NCI-H146 treated with DMSO at 0.1 percent for 48 hours (cell line): ENCODE data around the gene ATXN7L2.
A peak's percentile ranks its signal among the peaks of the same experiment; 100 is the strongest.

ENCODE experiments used
- DNase-seq: peaks from one replicate; lab custom pipeline; 2025; ENCODE audit not compliant: unreplicated experiment; lab: John Stamatoyannopoulos, UW

Gene ATXN7L2

DNA sequence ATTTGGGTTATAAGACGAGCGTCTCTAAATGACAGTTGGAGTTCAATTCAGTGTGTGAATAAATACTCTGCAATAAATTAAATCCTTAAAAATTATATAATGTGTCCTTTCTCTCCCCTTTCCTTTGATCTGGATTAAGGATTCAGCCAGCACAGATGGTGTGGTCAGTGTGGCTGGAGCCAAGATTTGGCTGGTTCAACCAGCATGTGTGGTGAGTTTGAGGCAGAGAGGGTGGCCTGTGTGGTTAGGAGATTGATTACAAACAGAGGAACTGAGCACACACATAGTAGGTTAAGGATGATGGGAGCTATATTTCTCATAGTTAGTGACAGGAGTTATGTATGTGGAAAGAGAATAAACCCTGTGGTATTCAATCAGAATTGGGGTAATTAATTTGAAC lies 40.0 kb downstream of the ATXN7L2 start:
- DNase-seq, result no peak

DNA sequence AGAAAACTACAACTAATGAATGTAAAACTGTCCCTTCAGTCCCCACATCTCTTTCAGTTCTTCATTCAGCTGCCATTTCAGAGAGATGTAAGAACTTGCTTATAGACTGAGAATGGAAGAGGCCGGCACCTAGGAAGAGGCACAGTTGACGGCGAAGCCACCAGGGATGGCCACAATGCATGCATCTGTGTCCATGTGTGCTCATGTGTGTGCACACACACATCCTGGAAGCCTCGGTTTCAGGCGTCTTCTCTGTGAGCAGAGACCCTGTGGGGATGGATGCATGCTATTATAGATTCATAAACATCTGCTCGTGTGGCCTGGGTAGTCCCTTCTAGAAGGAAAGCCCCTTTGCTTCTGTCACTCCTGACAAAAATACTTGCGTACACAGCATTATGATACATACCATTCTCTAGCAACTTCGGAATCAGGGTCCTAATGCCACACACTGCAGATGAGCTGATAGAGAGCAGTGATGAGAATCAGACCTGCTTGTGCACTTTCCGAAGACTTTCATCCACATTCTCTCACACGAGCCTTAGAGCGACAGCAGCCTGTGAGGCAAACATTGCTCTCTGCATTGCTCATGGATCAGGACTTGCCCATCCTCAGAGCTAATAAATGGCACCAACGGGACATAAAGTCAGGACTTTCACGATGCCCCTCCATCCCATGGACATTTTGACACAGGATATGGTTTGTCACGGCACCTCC lies 43.5 kb downstream of the ATXN7L2 start:
- no peak for DNase-seq

DNA sequence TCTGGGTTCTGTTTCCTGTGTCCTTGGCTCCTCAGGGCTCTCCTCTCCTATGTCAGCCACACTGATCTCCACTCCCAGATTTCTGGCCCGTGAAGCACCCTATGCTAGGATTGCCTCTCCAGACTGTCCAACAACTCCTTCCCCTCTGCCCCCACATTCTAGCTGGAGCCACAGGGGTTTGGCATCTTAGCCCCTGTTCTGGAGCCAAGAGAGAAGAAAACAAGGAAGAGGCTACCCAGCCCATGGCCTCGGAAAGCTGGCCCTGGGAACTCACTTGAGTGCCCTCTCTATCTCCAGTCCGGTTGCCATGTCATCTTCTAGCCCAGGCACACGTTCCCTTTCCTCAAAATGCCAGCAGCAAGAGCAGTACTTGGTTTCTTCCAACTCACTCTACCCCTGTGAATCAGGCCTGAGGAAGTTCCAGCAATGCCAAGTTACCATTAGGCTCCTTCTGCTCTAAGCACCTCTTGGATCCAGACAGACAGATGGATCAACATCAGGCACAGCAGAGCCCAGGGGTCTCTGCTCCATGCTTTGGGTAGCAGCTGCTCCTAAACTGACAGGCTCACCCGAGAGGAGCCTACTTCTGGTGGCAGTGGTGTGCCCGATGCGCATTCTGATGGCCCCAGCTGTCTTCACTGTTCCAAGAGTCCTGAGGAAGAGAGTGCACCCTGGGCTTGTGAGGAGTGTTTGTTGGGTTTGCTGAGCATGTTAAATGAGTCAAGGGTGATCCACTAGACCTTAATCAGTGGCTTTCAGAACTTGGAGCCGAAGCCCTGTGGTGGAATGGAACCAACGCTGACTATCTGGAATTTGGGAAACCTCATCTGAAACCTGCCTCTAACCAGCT lies 44.4 kb downstream of the ATXN7L2 start:
- DNase-seq, result no peak

DNA sequence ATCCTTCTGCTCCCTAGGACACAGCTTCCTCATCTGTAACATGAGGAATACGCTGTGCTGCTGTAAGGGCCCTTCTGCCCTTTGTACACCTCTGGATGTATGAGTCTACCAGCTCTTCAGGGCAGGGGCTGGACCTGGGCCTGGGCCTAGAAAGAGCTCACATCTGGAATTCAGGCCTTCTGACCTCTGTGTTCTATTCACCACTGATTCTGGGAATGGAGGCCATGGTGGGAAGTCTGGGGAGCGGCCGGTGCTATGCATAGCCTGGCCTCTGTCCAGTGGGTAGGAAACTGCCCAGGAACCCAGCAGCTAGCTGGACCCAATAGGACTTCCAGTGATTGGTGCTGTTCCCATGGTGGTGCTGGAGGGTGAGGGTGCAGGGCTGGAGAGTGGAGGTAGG lies 45.0 kb downstream of the ATXN7L2 start:
- no peak for DNase-seq

DNA sequence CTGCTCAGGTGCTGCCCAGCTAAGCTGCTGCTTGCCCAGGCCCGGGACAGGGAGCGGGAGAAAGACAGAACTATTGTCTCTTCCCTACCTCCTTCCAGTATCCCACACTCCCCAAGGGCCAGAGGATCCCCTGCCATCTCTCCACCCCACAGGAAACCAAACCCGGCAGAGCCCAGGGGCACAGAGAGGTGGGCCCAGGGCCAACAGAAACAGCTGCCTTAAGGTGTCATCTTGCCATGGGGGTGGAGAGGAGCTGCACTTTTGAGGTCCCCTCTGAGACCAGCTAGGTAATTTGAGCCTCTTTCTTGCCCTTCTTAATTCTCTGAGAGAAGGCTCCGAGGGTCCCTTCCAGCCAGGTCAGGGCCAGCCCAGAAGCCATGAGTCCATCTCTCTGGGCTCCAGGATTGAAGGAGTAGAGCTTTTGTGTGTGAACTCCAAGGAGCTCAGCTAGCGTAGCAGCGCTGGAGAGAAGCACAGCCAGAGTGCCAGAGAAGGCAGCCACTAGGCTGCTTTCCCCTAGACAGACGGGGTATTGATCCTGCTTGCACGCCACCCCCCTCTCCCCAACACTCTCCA lies 46.3 kb downstream of the ATXN7L2 start:
- no peak for DNase-seq

DNA sequence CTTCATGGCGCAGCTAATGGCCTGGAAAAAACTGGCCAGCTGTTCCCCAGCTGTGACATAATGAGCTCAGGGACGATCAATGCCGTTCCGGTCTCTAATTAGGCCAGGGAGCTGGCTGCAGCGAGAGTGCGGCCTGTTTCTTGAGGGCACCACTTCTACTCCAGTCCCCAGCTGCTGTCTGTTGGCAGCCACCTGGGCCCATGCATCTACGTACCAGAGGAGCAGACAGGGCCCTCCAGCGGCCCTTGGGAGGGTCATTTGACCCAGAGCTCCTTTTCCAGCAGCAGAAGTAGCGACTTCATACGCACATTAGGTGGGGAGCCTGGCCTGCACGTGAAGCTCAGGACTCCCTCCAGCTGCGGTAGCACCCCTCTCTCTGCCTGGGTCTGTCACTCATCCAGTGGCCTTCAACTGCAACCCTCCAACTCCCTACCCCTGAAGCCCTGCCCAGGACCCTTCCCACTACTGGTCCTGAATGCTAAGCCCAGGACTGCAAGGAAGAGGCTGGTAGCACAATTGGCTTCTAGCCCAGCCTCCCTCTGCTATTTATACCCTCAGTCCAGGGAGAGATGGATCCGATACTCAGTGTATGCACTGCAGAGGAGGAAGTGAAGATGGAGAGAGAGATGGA lies 46.9 kb downstream of the ATXN7L2 start:
- DNase-seq, result no peak

DNA sequence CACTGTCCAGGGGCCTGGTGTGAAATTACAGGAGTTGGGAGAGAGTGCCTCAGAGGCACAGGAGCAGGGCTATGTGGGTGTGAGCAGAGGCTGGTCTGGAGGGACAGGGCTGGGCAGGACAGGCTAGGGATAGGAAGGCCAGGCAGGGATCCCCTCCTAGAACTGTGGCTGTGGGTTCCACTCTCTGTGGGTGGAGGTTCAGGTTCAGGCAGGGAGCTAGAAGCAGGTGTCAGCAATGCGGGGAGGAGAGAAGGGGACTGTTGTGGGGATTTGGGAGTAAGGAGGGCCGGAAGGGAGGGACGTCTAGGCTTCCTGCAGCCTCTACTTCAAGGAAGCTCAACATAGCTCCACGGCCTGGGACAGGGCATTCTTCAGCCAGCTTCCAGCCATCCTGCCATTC lies 47.7 kb downstream of the ATXN7L2 start:
- no peak for DNase-seq

DNA sequence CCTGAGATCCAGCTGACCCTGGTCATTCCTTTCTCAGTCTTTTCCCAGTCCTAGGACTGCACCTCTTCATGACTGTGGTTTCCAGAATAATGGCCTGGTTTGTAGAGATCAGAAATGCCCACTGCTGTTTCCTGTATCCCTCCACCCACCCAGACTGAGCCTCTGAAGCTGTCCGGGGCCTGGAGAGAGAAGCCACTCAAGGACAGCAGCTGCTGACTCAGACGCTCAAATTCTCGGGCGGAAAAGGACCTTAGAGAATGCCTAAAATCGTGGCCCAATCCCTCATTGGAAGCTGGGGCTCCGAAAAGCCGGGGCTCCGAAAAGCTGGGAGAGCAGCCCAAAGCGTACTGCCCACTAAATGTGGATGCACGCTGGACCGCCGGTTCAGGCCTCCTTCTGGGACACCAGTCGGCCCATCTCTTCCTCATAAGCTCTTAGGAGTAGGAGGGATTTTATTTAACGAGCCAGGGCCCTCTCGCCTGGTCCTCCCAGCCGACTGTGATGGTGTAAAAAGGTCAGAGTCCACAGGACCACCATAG lies 48.2 kb downstream of the ATXN7L2 start:
- no peak for DNase-seq

DNA sequence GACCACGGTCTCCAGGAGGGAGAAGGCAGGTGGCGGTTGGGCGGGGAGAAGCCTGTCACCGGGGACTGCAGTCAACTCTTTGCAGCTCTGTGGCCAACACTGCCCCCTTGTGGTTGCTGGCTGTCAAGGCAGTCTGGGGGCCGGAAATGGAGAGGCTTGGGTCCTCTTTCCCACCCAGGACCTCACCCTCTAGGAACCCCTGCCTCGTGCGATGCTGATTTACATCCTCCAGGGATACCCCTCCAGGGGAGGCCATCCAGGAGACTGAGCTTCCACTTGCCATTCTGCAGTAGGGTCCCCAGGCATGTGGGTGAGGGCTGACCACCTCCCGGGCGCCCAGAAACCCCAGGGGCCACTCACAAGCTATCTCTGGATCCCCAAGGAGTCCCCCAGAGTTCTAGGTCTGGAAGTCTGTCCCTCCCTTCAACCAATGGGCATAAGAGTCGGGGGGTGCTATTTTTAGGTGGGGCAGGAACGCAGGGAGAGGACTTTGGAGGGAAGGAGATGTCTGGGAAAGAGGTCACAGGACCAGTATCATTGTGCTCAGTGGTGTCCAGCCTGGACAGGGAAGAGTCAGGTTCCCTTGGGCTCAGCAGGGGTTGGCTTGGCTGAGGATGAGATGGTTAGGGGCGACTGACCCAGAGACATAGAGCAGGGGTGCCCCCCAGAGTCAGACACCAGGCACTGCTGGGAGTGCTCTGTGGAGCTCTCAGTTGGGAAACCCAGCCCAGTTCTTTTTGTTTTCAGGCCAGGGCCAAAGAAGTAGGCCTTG lies 48.8 kb downstream of the ATXN7L2 start:
- peak; percentile 57 for DNase-seq

DNA sequence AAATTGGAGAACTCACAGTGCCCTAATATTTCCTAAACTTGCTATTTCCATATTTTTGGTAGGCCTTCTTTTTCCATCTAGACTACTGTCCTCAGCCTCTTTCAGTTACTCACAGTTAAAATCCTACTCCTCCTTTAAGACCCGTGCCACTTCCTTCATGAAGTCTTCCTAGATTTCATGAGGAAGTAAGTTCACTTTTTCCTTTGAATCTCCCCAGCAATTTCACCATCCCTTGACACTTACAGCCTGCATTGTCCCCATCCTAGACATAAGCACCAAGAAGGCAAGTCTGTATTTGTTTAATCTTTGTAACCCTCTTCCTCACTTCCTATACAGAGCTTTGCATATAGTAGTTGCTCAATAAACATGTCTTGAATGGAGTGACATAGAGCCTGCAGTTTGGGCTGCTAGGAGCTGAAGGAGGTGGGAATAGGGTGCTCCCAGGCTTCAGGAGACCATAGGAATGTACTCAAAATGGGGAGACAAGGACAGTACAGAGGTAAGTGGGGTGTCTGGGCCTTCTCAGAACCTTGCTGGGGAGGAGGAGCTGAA lies 50.7 kb downstream of the ATXN7L2 start:
- DNase-seq, result no peak

DNA sequence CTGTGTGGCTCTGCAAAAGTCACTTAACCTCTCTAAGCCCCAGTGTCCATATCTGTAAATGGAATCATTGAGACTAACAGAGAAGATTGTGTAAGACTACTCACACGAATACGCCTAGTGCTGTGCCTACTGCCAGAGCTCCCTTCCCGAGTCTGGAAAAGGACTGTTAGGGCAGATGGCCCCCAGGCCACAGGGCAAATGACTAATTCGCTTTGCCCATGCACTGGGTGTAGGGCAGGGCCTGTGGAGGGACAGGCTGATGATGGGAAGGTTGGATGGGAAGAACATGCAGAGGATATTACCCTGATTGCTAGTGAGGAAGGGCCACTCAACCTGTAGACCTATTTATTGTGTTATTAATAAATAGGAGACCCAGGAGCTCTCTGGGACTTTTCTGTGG lies 51.8 kb downstream of the ATXN7L2 start:
- no peak for DNase-seq

DNA sequence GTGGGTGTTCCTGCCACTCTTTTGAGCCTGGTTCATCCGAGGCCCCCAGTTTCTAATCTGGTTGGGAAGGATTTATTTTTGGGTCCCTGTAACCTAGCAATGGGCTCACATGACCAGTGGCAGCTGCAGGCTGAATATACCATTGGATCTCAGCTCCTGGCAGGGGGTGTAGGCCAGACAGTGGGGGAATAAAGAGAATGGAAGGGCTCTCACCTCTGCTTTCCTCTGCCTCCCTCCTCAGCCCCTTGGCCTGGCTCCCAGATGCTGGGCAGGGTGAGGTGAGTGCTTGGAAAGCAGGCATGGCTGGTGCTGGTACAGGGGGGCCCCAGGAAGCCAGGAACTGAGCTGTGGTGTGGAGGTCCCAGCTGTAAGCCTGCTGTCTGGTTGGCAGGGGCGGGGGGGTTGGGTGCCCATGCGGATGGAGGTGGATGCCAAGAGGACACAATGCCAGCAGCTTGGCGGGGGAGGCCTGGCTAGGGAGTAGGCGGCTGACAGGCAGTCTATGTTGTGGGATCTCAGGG lies 52.3 kb downstream of the ATXN7L2 start:
- DNase-seq, result no peak

DNA sequence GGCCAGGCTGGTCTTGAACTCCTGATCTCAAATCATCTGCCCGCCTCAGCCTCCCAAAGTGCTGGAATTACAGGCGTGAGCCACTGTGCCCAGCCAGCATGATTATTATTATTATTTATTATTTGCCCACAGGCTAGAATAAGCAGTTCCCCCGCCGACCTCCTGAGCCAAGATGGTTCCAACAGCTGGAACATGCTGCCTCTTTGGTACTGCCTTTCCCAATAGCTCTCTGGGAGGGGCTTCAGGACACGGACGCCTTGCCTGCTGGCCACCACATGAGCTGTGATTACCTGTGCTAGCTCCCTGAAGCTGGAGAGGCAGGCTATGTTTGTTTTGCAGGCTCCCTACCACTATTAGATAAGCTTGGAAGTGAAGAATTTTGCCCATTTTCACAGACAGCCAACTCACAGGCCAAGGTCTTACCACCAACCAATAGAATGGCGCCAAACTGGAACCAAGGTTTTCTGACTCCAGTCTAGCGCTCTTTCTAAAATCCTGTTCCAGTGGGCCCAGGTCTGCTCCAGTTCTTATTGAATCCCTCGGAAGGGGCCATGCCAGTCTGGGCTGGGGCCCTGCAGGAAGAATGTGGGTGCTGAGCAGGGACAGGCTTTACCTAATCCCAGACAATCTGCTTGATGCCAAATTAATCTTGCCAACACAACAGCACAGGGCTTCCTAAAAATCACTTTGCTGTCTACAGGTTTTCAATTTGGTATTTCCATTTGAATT lies 53.9 kb downstream of the ATXN7L2 start:
- no peak for DNase-seq

DNA sequence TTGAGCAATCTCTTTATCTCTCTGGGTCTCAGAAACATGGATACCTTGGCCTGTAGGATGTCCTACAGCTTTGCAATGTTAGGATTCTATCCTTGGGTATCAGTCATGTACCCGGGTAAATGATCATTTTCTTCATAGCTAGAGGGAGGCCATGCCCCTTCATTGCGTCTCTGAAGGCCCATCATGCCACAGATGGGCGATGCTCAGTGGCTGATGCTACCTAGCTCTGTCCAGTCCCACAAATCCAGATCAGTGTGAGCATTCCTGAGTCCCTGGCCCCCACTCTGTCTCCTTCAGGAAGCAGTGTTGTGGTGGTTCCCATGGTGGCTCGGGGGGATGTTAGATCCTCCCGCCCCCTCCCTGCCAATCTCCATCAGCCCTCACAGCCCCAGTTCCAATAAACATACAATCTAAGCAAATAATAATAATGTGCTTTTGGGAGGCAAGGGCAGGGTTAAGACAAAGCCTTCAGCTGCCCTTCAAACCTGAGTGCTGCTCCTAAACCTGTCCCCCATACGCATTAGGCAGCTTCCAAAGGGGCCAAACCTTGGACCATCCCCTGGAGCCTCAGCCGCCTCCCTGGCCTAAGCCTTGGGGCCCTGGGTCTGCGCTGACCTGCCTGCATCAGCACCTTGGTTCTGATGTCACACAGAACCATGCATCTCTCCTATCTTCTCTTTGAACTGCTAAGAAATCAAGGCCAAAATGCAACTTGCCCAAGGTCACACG lies 55.3 kb downstream of the ATXN7L2 start:
- DNase-seq, result no peak

DNA sequence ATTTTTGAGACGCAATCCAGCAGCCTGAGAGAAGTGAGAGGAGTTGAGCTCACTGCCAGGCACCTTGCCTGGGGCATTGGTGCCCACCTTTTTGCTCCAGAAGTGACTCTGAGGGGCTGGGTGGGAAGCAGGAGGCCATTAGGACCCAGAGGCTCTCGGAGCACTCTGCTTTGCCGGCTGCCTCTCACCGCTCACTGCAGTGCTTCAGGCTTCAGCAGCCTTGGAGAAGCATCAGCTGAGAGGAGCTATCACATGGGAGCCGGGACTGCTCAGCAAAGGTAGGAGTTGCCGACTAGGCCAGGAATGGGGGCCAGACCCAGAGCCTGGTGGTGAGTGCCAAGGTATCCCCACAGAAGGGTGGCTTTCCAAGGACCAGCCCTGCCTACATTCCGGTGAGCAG lies 56.0 kb downstream of the ATXN7L2 start, which contains the start of gene GPR61:
TSS of gene GPR61 (plus strand) at position 197 of the 400 bp plus-strand sequence. CDS start 3,151 bp downstream, outside the sequence.
- no peak for DNase-seq

DNA sequence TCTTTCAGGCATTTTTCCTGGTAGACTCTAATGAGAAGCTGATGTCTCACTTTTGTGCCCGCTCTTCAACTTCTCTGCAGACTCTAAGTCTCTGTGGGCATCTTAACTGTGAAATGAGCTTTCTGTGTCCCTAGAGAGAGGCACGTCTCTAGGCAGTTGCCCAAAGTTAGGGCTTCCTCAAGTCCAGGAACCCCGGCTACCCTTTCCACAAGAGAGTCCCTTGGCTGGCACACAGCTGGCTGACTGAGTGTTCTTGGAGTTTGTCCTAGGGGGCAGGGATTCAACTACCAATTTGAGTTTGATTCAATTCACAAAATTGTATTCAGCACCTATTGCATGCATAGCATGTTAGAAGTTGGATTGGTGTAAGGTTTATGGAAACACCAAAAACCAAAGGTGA lies 57.4 kb downstream of the ATXN7L2 start:
- no peak for DNase-seq
